ENCODE measurements around the gene HMGCR. TPM values are rescaled to one million over a fixed set of nuclear protein-coding genes. Genes with fewer than 3 reads are reported as not detected.
A peak's percentile ranks its signal among the peaks of the same experiment; 100 is the strongest.

Gene HMGCR
- total and polyA plus RNA-seq, 9 of the 15 experiments (the other 6 are each of a cell fraction or from before 2014, with no cell fraction given) = 29.5 to 155 (median 61.5) TPM

- no peaks in the 10 kb centered on the region for H3K9me1 ChIP-seq (ENCODE audit: control insufficient read depth, insufficient read depth, low read length)
- in situ Hi-C loops (cut with MboI) (no loop called here), intact Hi-C loops (cut with micrococcal nuclease) (loop anchor here (10.0 kb wide), 1 partner anchor 300 kb away; no protein-coding TSS in a partner anchor)
- no peak overlapping the region for H3K4me2 ChIP-seq (ENCODE audit: insufficient read depth, low read length)
- peaks cover 30% of the 10 kb centered on the region for H3K36me3 ChIP-seq (ENCODE audit: control insufficient read depth, insufficient read depth, low read length)
- no peak for FAIRE-seq
- H3K27me3 ChIP-seq (ENCODE audit: control insufficient read depth in 2 of 2, insufficient read depth in 2 of 2, low read length in 2 of 2) = no peaks in the 10 kb centered on the region
- no peak for DNase-seq (ENCODE audit: extremely low read depth in 1 of 4, low spot score in 3 of 4)
- WGBS (ENCODE audit: insufficient coverage, low coverage, missing lambda C conversion rate) = 75% methylated on average over 7 of the region's 7 CpGs
- ATAC-seq = peak; percentile 14
- H3K27ac ChIP-seq (ENCODE audit: extremely low read depth, low read depth, low read length) = no peak overlapping the region
- BruUV-seq (replicated peaks) = no TSS peak
- peaks cover 0 to 3% of the 10 kb centered on the region in 2 experiments; a peak in 1 of 5 replicates for H3K4me1 ChIP-seq (replicated peaks in 1 of 2; ENCODE audit: control insufficient read depth in 2 of 2, insufficient read depth in 2 of 2, low read length in 2 of 2)
- no peaks in the 10 kb centered on the region for H3K9me3 ChIP-seq (replicated peaks; ENCODE audit: control insufficient read depth, insufficient read depth, low read depth, low read length)
- CTCF ChIA-PET (ENCODE audit: low intra/inter-chr PET ratio) = no interaction called here
- no peak overlapping the region for H3K4me3 ChIP-seq
- no peak overlapping the region for H2AFZ ChIP-seq (ENCODE audit: low read depth, low read length)
- no peaks in the 10 kb centered on the region for H4K20me1 ChIP-seq (replicated peaks; ENCODE audit: control insufficient read depth, insufficient read depth, low read length)
- H3K9ac ChIP-seq (ENCODE audit: insufficient read depth in 1 of 2, low read depth in 2 of 2, low read length in 2 of 2) = no peak overlapping the region
- H3K79me2 ChIP-seq (ENCODE audit: control insufficient read depth, insufficient read depth, low read length) = no peaks in the 10 kb centered on the region
- POLR2A ChIA-PET = interaction anchor here (0.6 to 3.6 kb wide), 9 partner anchors 11 to 352 kb away, joined by 3 to 15 read pairs (median 4); no protein-coding TSS in a partner anchor
- TF ChIP-seq ARHGAP35 (IDR thresholded peaks at IDR 0.05; ENCODE audit: partially characterized antibody) (no peak), CEBPB (tag; IDR thresholded peaks at IDR 0.05) (peak; percentile 77), POLR2AphosphoS2 (IDR thresholded peaks at IDR 0.05; ENCODE audit: low read length) (0 out of 2 replicates have a peak, but pooled peaks have one; percentile 3), ZMIZ1 (IDR thresholded peaks at IDR 0.05; ENCODE audit: low read depth in 2 of 2, low read length in 2 of 2) (no peak), EHMT2 (IDR thresholded peaks at IDR 0.05) (no peak), GABPB2 (CRISPR knock-in tag; conservative IDR thresholded peaks at IDR 0.05) (no peak), ZBTB49 (CRISPR knock-in tag; IDR thresholded peaks at IDR 0.05; ENCODE audit: borderline replicate concordance) (no peak), ATF3 (IDR thresholded peaks at IDR 0.05) (peak; percentile 29; the same call in 1 of the 2 replicates), ATF3 (CRISPR knock-in tag; conservative IDR thresholded peaks at IDR 0.05) (no peak), MYC (IDR thresholded peaks at IDR 0.05; ENCODE audit: low read depth, low read length) (no peak), MYC (CRISPR knock-in tag; IDR thresholded peaks at IDR 0.05; ENCODE audit: borderline replicate concordance, low read depth) (no peak), CEBPG (CRISPR knock-in tag; IDR thresholded peaks at IDR 0.05) (no peak), CEBPG (tag; conservative IDR thresholded peaks at IDR 0.05 in 1 of 2, IDR thresholded peaks at IDR 0.05 in 1 of 2) (0 out of 4 replicates have a peak, but pooled peaks of 1 of the 2 experiments have one; percentile 32), JUN (IDR thresholded peaks at IDR 0.05; ENCODE audit: borderline replicate concordance, low read depth, low read length) (no peak), JUN (CRISPR knock-in tag; IDR thresholded peaks at IDR 0.05; ENCODE audit: borderline replicate concordance) (no peak), TGIF2 (CRISPR knock-in tag; IDR thresholded peaks at IDR 0.05) (no peak)
These were observed 27.7 kb downstream of the HMGCR start for GRCh38 chr5:75364571-75365280.

Data from K562 (cell line).